ENCODE measurements around the gene ITGB1.
A peak's percentile ranks its signal among the peaks of the same experiment; 100 is the strongest.
"Not testable (repeated sequence)": the region's sequence is repeated elsewhere in the genome, so short reads cannot be mapped to it uniquely, and the experiment has no call there.

ITGB1 gene

DNA sequence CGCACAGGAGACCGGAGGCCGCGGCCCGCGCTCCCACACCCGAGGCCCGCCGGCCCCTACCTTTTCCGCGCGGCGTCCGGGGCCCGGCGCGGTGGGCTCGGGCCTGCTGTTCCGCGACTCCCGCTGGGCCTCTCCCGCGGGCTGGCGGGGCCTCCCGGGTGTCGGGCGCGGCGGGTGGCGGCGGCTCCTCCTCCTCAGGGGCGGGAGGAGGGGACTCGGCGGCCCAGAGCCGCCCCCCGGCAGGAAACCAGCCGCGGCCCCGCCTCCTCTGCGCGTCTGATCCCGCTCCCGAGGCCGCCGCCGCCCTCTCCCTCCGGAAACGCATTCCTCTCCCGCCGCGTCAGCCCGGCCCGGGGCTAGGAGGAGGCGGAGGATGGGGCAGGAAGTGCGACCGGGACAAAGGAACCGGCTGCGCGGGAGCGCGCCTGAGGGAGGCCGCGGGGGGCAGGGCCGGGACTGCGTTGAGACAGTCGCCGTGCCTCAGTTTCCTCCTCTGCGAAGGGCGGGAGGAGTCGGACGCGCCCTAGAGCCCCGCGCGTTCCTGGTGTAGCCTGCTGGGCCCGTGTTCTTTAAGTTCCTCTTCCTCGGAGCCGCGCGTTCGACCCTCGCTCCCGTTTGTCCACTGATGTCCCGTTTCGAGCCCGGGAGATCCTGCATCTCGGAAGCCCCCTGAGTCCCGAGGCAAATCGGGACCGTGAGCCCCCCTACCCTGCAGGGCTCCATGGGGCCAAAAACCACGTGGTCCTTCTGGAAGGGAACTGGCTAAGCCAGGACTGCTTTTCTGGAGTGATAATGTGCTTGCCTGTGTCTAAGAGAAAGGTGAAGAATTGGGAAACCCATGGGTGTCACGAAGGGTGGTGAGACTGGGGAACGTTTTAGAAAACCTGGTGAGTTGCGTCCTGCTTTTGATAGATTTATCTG is at the start of gene ITGB1:
TSS of gene ITGB1 (minus strand) at position 146 of the 921 bp plus-strand sequence. CDS start 22,672 bp downstream, outside the sequence.
- DNase-seq = peak; percentile 83

DNA sequence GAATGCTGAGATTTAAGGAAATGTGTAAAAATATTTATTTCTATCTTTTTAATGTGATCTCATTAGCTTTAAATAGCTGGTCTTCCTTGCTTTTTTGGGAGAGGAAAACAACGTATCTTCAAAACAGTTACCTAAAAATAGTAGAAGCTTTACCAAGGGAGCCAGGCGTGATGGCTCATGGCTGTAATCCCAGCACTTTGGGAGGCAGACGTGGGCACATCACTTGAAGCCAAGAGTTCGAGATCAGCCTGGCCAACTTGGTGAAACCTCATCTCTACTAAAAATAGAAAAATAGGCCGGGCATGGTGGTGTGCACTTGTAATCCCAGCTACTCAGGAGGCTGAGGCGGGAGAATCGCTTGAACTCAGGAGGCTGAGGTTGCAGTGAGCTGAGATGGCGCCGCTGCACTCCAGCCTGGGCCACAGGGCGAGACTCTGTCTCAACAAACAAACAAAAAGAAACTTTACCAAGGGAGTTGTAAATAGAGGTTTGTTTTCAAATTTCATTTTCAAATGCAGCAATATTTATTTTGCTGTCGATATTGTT is 48.4 kb upstream of the ITGB1 start:
- DNase-seq = no peak

DNA sequence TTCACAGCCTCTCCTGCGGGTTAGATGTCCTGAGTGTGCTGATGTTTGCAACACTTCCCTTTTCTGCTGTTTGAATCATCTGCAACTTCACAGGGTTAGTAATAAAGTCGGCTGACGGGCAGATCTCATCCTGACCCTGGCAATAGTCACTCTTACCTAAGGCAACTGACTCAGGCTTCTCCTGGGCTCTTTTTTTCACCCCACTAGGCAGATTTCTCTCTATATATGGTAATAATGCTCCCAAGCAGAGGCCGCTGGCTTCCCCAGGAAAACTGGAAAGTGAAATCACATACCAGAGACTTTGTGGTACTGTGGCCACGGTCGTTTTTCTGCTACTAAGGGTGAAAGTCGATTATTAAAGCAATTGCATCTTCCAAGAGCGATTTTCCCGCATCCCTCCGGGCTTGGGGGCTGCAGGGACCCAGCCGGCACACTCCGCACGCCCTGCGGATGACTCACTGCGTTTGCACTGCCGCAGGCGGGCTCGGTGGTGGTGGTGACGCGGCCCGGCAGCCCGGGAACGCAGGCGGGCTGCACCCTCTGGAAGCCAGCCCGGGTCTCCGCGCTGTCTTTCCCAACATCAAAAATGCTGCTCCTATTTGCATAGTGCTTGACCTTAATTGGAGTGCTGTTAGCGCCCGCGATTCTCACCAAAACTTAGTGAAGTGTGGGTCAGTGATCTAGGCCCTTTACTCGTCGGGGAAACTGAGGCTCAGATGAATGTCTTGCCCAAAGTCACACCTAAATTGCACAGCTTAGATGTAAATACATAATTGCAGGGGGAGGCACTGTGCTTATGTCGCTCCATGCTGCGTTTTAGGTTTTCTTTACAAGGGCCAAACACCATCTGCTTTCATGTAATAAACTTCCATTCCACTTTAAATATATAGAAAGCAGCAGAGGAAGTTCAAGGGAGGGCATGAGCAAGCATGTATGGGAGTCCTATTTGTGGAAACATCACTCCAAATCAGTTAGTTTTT is 47.6 kb upstream of the ITGB1 start:
- DNase-seq = peak; percentile 49

DNA sequence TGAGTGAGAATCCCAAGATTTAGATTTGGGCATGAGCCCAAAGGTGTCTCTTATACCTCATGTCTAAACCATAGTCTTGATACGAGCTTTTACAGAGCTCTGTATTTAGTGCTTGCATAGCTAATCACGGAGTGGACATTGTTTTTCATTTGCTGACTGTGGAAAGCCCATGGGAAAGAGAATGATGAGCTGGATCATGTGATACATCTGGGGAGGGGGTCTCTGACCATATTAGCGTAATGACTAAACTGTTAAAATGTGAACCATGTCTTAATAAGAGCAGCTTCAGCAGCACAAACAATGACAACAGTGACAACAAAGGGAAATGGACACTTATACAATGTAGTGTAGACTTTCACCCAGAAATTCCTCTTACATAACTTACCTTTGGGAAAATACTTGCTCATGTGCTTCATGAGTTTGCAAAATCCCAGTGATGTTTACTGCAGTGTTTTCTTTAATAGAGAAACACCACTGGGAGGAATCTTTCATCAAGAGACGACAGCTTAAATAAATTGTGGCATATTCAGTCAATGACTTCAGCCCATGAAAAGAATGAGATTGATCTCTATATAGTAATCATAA is 44.0 kb upstream of the ITGB1 start:
- DNase-seq = no peak

DNA sequence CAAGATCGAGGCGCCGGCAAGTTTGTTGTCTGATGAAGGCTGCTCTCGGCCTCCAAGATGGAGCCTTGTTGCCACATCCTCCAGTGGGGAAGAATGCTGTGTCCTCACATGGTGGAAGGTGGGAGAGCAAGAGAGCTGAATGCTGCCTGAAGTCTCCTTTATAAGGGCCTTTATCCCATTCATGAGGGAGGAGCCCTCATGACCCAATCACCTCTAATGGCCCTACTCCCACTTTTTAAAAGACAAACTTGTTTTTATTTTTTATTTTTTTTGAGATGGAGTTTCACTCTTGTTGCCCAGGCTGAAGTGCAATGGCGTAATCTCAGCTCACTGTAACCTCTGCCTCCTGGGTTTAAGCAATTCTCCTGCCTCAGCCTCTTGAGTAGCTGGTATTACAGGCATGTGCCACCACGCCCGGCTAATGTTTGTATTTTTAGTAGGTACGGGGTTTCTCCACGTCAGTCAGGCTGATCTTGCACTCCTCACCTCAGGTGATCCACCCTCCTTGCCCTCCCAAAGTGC is 40.1 kb upstream of the ITGB1 start:
- not testable (repeated sequence) for DNase-seq

DNA sequence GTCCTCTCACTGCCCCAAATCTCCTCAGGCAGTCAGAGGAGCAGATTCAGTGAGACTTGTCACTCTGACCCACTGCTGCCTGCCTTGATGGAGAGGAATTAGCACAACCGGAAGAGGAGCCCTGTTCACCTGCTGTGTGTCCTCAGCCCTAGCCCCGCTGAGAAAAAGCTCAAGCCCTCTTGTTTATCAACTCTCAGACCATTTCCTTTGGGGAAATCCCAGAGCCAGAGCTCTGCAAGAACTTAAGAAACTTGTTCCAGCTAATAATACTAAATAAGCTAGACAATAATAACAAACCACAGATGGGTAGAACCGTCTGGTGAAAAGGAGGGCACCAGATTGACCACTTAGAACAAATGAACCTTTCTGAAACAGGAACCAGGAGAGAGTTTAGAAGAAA is 37.7 kb upstream of the ITGB1 start:
- no peak for DNase-seq

DNA sequence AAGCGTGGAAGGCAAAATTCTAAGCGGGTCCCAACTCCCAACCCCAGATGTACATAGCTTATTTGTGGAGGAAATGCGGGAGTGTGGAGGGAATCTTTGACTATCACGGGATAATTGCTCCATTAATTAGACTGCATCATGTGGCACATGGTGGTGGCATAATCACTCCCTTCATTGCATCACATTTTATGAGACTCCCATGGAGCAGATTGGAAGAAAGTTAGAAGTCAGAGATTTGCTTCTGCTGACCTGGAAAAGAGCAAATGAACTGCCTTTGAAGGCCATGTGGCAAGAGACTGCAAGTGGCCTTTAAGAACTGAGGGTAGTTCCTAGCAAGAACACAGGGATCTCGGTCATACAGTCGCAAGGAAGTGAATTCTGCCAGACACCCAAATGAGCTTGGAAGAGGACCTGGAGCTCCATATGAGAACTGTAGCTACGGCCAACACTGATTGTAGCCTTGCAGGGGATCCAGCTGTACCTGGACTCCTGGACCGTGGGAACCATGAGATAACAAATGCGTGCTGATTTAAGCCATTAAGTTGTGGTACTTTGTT is 37.1 kb upstream of the ITGB1 start:
- DNase-seq = no peak

DNA sequence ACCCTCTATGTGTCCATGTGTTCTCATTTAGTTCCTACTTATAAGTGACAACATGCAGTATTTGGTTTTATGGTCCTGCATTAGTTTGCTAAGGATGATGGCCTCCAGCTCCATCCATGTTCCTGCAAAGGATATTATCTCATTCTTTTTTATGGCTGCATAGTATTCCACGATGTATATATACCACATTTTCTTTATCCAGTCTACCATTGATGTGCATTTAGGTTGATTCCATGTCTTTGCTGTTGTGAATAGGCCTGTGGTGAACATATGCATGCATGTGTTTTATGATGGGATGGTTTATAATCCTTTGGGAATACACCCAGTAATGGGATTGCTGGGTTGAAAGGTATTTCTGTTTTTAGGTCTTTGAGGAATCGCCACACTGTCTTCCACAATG is 36.6 kb upstream of the ITGB1 start:
- DNase-seq = not testable (repeated sequence)

DNA sequence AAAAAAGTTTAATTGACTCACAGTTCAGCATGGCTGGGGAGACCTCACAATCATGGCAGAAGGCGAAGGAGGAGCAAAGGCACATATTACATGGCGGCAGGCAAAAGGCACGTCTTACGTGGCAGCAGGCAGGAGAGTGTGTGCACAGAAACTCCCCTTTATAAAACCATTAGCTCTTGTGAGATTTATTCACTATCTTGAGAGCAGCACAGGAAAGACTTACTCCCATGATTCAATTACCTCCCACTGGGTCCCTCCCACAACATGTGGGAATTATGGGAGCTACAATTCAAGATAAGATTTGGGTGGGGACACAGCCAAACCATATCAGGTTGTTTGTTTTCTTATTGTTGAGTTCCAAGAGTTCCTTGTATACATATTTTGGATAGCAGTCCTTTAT is 34.3 kb upstream of the ITGB1 start:
- not testable (repeated sequence) for DNase-seq

DNA sequence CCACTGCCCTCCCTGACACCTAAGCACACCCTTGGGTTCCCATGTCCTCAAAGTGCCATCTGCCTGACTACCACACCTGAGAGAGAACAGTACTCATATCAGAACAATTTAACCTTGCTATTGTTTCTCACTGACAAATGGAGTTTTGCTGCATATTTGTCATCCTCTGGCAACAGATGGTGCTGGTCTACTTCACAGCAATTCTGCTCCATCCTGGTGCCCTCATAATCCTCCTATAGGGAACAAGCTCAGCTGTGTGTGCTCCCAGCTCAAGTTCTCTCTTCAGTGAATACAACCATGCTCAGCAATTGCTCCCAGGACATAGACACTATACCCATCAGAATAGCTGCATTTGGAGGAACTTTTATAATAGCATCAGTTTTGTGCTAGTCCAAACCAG is 32.8 kb upstream of the ITGB1 start:
- no peak for DNase-seq

DNA sequence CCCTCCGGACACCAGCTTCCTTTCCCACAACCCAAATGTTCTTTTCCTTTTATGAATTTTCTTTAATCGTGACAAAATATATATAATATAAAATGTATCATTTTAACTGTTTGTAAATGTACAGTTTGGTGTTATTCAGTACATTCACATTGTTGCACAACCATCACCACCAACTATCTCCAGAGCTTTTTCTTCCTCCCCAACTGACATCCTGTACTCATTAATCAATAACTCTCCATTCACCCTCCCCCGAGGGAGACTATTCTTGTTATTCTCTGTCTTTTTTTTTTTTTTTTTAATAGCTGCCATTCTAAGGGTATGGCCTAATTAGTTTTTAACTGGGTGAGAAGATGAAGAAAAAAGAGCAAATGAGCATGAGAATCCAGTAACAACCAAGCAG is 30.6 kb upstream of the ITGB1 start:
- DNase-seq = no peak

DNA sequence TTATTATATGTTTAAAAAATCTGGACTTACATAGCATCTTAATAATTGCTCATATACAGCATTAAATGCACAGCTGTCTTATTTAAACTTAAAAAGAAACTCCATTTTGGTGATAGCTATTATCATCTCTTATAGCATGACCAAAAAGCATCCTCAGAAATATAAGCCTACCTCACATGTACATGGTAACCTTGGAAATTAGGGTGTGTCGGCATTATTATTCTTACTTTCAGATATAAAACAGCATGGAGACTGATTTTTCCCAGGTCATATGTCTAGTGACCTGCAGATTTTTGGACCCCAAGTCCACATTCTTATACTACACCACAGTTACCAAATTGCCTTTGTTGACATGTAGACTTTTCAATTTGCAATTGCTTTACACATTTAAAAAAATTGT is 29.1 kb upstream of the ITGB1 start:
- no peak for DNase-seq

DNA sequence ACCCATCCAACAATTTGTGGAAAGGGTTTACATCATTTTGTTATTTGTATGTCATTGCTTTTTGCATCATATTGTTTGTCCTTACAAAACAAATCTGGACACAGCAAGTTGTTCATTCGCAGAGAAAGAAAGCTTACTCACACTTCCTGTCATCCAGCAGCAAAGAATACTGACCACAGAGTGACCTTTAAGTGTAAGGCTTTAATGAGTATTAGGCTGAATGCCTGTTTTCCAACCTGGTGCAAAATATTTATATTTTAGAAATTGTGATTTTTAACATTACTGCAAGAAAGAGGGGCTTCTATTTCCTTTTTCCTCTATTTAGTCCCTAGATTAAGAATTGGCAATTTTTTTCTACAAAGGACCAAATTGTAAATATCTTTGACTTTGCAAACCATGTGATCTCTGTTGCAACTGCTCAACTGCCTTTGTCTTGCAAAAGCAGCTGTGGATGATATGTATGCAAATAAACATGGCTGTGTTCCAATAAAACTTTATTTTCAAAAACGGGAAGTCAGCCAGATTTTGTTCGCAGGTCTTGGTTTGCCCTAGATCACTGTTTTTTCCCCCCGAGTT is 27.8 kb upstream of the ITGB1 start:
- no peak for DNase-seq

DNA sequence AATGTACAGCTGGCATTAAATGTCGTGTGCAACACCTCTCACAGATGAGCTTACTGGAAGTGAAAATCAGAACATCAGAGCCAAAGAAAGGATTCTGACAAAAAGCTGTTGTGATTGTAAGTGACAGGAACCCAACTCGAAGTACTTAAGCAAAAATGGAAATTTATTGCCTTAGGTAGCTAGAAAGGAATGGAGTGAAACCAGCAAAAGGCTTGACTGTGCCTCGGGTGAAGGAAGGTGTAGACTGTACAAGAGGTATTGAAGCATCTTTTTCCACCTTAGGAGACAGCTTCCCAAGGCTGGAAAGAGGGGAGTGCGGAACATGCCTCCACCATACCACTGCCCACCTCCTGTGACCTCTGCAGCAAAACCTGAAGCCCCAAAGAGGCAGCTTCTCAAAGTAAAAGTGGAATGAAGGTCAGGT is 27.3 kb upstream of the ITGB1 start:
- no peak for DNase-seq

DNA sequence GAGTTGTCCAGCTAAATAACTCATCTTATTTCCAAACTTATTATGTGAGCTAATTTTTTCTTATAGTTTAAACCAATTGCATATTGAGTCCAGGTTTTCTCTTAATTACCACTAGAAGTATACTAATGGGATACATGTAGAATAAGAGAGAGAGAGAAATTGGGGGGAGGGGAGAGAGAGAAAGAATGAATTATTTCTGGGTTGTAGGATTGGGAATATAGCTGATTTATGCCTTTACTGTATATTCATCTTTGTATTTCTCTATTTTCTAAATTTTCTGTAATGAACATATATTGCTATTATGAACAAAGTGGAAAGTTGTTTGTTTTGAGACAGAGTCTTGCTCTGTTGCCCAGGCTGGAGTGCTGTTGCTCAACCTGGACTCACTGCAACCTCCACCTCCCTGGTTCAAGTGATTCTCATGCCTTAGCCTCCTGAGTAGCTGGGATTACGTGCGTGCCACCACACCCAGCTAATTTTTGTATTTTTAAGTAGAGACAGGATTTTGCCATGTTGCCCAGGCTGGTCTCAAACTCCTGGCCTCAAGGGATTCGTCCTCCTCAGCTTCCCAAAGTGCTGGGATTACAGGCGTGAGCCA is 26.1 kb upstream of the ITGB1 start:
- no peak for DNase-seq

DNA sequence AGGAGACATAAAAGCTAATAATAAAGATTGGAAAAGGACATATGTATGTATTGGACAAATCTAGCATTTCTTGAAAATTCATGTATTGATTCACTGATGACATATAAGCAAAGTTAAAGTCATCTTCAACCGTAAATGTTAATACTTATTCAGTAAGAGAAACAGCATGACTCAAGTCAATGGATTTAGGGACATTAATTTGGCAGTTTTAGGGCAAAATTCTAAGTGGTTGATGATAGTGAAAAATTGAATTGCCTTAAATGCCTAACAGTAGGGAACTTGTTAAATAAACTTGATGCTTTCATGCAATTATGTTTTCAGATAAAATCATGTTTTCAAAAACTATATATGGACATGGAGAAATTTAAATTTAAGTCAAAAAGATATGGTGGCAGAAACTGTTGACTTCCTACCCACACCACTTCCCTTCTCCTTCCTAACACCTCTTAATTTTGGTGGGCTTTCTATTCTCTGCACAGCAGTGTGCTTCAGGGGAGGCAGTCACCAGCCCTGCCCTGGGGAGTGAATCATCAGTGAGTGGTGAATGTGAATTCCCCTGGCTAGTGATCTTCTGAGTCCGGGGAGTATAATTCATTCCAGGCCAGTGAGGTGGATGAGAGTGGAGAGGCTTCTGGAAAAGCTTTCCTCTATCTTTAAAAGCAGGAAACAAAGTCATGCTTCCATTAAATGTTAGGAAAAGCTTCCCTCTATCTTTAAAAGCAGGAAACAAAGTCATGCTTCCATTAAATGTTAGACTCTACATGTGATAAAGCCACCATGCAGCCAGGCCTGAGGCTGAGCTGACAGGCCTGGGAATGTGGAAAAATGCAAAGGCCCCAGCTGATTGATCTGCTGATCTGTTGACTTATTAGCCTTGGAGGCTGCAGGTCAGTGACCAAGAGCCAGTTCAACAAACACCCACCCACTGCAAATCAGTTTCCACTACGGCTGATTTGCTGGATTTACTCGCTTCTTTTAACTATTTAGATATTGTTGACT is 25.2 kb upstream of the ITGB1 start:
- peak; percentile 28 for DNase-seq

DNA sequence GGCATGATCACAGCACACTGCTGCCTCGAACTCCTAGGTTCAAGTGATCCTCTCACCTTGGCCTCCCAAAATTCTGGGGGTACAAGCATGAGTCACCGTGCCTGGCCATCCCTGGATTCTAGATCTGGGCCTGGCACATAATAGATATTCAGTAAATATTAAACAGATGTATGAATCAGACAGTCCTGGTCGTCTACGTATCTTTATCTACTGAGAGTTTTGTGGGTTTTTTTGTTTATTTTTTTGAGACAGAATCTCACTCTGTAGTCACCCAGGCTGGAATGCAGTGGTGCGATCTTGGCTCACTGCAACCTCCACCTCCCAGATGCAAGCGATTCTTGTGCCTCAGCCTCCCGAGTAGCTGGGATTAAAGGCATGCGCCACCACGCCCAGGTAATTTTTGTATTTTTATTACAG is 24.3 kb upstream of the ITGB1 start:
- no peak for DNase-seq

DNA sequence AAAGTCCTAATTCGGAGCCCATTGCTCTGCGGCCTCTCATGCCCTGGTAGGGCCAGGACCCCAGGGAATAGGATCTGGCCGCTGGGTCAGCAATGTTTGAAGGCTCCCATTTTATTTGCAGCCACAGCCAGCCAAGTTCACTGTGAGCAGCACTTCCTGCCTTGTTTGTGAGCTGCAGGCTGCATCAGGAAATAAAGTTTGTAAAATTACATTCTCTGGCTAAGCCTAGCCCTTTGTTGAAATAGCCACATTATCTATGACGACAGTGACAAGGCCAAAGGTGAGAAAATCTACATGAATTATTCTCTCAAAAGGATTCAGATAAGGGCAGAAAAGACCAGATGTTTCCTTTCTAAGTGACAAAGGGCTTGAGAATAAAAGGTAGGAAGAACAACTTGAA is 23.7 kb upstream of the ITGB1 start:
- no peak for DNase-seq

DNA sequence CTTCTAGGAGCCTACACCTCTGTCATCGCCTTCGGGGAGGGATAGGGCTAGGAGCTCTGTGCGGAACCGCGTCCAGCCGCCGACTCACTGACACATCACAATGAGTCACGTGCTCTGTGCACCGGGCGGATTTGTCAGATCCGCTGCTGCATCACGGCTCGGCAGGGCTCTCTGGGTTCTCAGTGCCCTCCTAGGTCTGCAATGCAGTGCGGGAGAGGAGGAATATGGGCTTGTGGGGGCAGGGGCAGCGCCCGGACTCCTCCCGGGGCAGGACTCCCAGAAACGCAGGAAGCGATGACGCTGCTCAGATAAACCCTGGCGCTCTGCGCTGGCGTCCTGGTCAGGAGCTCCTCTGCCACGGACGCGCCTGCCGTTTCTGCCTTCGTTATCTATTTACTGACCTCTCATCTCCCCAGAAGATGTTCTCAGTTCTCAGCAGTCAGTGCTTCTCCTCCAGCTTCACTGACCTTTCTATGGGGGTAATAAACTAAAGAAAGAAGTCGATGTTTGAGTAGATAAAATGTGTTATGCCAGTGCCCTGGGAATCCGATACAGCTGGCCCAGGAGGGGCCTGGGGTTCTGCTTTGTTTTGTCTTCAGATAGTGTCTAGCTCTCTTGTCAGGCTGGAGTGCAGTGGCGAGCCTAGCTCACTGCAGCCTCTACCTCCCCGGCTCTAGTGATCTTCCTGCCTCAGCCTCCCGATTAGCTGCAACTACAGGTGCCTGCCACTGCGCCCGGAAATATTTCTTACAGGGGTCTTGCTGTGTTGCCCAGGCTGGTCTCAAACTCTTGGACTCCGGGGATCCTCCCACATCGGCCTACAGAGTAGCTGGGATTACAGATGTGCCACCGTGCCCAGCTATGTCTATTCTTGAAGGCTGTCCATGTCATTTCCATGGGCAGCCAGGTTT is 22.8 kb upstream of the ITGB1 start:
- DNase-seq = peak; percentile 82
